ENCODE data around the gene MFSD6. TPM values are rescaled to one million over a fixed set of nuclear protein-coding genes. Genes with fewer than 3 reads are reported as not detected.

MFSD6 gene
- total and polyA plus RNA-seq, 2 of the 8 experiments (the other 6 are each of a cell fraction or from before 2014, with no cell fraction given): 1.8 to 5.1 TPM

- Histone ChIP-seq H4K20me1 (replicated peaks in 1 of 2; ENCODE audit: control insufficient read depth in 1 of 2, insufficient read depth in 2 of 2, low read length in 2 of 2) (no peaks in the 10 kb centered on the region), H3K4ac (replicated peaks; ENCODE audit: insufficient read length, low read depth, low read length) (no peak overlapping the region), H2AFZ (ENCODE audit: low read length) (no peak overlapping the region), H3K79me1 (ENCODE audit: low read depth, low read length) (no peaks in the 10 kb centered on the region), H3K9ac (replicated peaks in 1 of 4; ENCODE audit: extremely low read depth in 1 of 4, low read depth in 3 of 4, low read length in 3 of 4) (no peak overlapping the region), H3K18ac (ENCODE audit: extremely low read depth, low read length) (no peak overlapping the region), H3K4me1 (replicated peaks in 1 of 4; ENCODE audit: control insufficient read depth in 3 of 4, insufficient read depth in 4 of 4, low read length in 3 of 4) (no peaks in the 10 kb centered on the region), H3K56ac (replicated peaks; ENCODE audit: insufficient read length, low read depth, low read length) (no peak overlapping the region), H4K8ac (ENCODE audit: extremely low read depth, insufficient read depth, low read length) (no peak overlapping the region), H4K91ac (replicated peaks; ENCODE audit: insufficient read length, low read length) (no peak overlapping the region), H3K4me2 (ENCODE audit: insufficient read depth in 1 of 2, low read depth in 2 of 2, low read length in 2 of 2) (no peak overlapping the region), H2AK5ac (ENCODE audit: low read depth, low read length) (no peak overlapping the region), H3K27ac (ENCODE audit: low read depth, low read length) (no peak overlapping the region), H3K36me3 (ENCODE audit: control insufficient read depth in 2 of 4, insufficient read depth in 4 of 4, low read length in 3 of 4) (no peaks in the 10 kb centered on the region), H2BK120ac (replicated peaks; ENCODE audit: low read depth, low read length) (no peak overlapping the region), H2BK15ac (ENCODE audit: low read length) (no peak overlapping the region), H2BK5ac (ENCODE audit: low read depth, low read length) (no peak overlapping the region), H3K79me2 (ENCODE audit: control insufficient read depth in 1 of 2, insufficient read depth in 2 of 2, low read length in 2 of 2) (no peaks in the 10 kb centered on the region), H3K23ac (ENCODE audit: insufficient read length) (no peak overlapping the region), H3K27me3 (replicated peaks in 1 of 4; ENCODE audit: control insufficient read depth in 3 of 4, extremely low read depth in 1 of 4, insufficient read depth in 3 of 4, low read length in 3 of 4) (peaks cover 0 to 1% (median 0%) of the 10 kb centered on the region in 4 experiments; a peak in 1 of 7 replicates), H2BK12ac (ENCODE audit: low read depth, low read length) (no peak overlapping the region), H3K4me3 (ENCODE audit: extremely low read depth in 1 of 4, insufficient read depth in 2 of 4, low read depth in 3 of 4, low read length in 4 of 4) (no peak overlapping the region), H3K14ac (ENCODE audit: insufficient read length) (no peak overlapping the region), H3K9me3 (ENCODE audit: insufficient read depth in 2 of 2, low read depth in 1 of 2, low read length in 1 of 2) (no peaks in the 10 kb centered on the region), H2BK20ac (ENCODE audit: low read length) (no peak overlapping the region), H3K23me2 (ENCODE audit: low read depth, low read length) (no peaks in the 10 kb centered on the region), H4K5ac (ENCODE audit: insufficient read length, low read depth, low read length) (no peak overlapping the region)
- FAIRE-seq (peak; percentile 74), DNase-seq (ENCODE audit: low read depth in 1 of 2, low spot score in 2 of 2) (no peak)
- POLR2A ChIA-PET (ENCODE audit: partially characterized antibody): no interaction called here
- CTCF ChIA-PET (ENCODE audit: partially characterized antibody): interaction anchor here (0.6 to 2.5 kb wide), 15 partner anchors 8 to 1776 kb away, joined by 3 to 9 read pairs (median 4); partner anchors contain the start of gene HIBCH
- TF ChIP-seq FOSL1 (IDR thresholded peaks at IDR 0.05; ENCODE audit: insufficient read depth, low read depth, low read length) (no peak), RAD21 (IDR thresholded peaks at IDR 0.05 in 1 of 2, conservative IDR thresholded peaks at IDR 0.05 in 1 of 2; ENCODE audit: low read depth in 2 of 2, low read length in 2 of 2) (peak; percentile 81 to 82), CTCF (IDR thresholded peaks at IDR 0.05; ENCODE audit: control extremely low read depth in 1 of 3, insufficient read depth in 1 of 3, low read depth in 1 of 3, low read length in 3 of 3) (peak in 2 of 3 experiments; percentile 65 to 70; a peak in 3 of 4 replicates)
- 75% methylated on average over 1 of the region's 1 CpG; no CpG with 5 or more reads in 1 of the 2 experiments for WGBS, 2 experiments (ENCODE audit: extremely low coverage in 1 of 2, insufficient coverage in 1 of 2, insufficient read length in 1 of 2, insufficient replicate concordance in 2 of 2, low coverage in 1 of 2, low lambda C conversion rate in 2 of 2, missing lambda C conversion rate in 1 of 2)
Measured at GRCh38 chr2:190382851-190383250, 25.3 kb upstream of the MFSD6 start.
